HUES48 (cell line): ENCODE data around the gene MORN5.
A peak's percentile ranks its signal among the peaks of the same experiment; 100 is the strongest.

Experiments
- H3K27ac ChIP-seq: one replicate; pipeline ENCODE4 v1.7.0; 2013; ENCODE audit warnings: low read depth, low read length, inconsistent platforms
- H3K27me3 ChIP-seq: 2 replicates; pipeline ENCODE4 v1.6.1; 2013; ENCODE audit warnings: mild to moderate bottlenecking, low read length; ENCODE audit not compliant: control insufficient read depth, insufficient read depth
- H3K36me3 ChIP-seq: 2 replicates; pipeline ENCODE4 v1.6.1; 2013; ENCODE audit warnings: low read length; ENCODE audit not compliant: control insufficient read depth, insufficient read depth
- H3K4me1 ChIP-seq: 2 replicates; pipeline ENCODE4 v1.6.1; 2013; ENCODE audit warnings: mild to moderate bottlenecking, low read length; ENCODE audit not compliant: control insufficient read depth, insufficient read depth
- H3K4me3 ChIP-seq: 2 replicates; pipeline ENCODE4 v1.5.1; 2013; ENCODE audit warnings: mild to moderate bottlenecking, low read depth, low read length
- H3K9ac ChIP-seq: 2 replicates; pipeline ENCODE4 v1.6.1; 2013; ENCODE audit warnings: mild to moderate bottlenecking, low read depth, low read length, moderate library complexity
- H3K9me3 ChIP-seq: 2 replicates; pipeline ENCODE4 v1.6.1; 2013; ENCODE audit warnings: low read length; ENCODE audit not compliant: control insufficient read depth, insufficient read depth

MORN5 gene

DNA sequence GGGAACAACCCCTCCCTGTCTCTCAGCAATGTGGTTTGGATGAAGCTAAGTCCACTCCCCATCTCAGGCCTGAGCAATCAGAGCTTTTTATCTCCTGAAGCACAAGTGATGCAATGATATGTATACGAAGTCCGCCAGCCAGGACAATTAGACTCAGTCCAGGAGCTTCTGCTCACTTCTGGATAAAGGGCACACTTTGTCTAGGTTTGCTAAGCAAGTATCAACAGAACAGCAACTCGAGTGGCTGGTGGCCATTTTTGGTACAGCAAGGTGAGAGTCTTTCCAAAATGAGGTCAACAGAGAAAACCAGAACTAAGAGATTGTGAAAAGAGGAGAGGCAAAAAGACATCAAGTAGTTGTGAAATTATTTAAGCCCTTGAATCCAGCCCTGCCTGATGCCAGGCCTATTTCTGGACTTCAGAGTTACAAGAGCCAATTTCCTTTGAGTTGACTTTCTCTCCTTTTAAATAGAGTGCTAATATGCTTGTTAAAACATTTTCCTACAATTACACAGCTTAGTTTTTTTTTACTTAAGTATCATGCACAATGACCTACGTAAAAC lies 8.4 kb upstream of the MORN5 start:
- Histone ChIP-seq H3K27ac (no peak overlapping the region), H3K4me1 (no peaks in the 10 kb centered on the region; the same call in 1 of the 2 replicates), H3K9ac (no peak overlapping the region), H3K9me3 (no peaks in the 10 kb centered on the region), H3K27me3 (no peaks in the 10 kb centered on the region), H3K4me3 (no peak overlapping the region), H3K36me3 (peaks cover 27% of the 10 kb centered on the region)

DNA sequence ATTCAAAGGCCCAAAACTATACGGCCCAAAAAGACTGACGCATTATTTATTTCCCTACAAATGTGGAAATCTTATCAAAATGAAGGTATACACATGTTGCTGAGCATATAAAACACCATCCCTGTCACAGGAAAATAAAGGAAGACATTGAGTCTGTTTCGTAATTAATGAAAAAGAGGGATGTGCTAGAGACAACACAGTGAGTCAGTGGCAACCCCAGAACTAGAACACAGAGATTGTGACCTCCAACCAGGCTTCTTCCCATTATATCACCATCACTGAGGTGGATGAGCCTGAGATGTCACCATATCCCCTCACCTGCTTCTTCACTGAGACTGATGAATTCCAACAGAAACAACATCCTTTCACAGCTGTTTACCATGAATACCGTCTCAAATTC lies 3.9 kb upstream of the MORN5 start:
- peaks cover 6% of the 10 kb centered on the region for H3K36me3 ChIP-seq
- H3K27me3 ChIP-seq = no peaks in the 10 kb centered on the region
- no peak overlapping the region for H3K27ac ChIP-seq
- no peak overlapping the region for H3K4me3 ChIP-seq
- no peaks in the 10 kb centered on the region for H3K9me3 ChIP-seq
- H3K9ac ChIP-seq = no peak overlapping the region
- H3K4me1 ChIP-seq = peaks cover 4% of the 10 kb centered on the region; the same call in 1 of the 2 replicates

DNA sequence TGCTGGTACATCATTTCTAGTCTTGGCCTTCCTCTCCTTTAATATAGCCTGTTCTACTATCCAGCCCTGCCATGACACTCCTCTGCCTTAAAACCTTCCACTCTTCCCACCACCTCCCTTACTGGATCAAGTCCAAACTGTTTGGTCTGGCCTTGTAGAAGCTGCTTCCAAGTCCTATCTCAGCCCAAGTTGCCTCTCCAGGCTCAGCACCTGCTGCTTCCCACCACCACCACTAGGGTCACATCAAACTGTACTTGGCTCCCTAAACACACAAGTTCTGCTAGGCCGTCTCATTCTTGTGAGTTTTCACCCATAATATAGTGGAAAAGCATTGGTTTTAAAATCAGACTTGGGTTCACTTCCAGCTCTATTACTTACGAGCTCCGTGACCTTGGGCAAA lies 1.5 kb upstream of the MORN5 start:
- Histone ChIP-seq H3K9me3 (peaks cover 7% of the 10 kb centered on the region; the same call in 1 of the 2 replicates), H3K9ac (no peak overlapping the region), H3K36me3 (no peaks in the 10 kb centered on the region), H3K27me3 (no peaks in the 10 kb centered on the region), H3K4me3 (no peak overlapping the region; the same call in 1 of the 2 replicates), H3K4me1 (peaks cover 4% of the 10 kb centered on the region; the same call in 1 of the 2 replicates), H3K27ac (no peak overlapping the region)

- Histone ChIP-seq H3K4me3 (peak overlapping the region; percentile 81), H3K9me3 (peaks cover 7% of the 10 kb centered on the region; the same call in 1 of the 2 replicates), H3K27ac (no peak overlapping the region), H3K9ac (no peak overlapping the region), H3K27me3 (no peaks in the 10 kb centered on the region), H3K36me3 (no peaks in the 10 kb centered on the region), H3K4me1 (peaks cover 4% of the 10 kb centered on the region; the same call in 1 of the 2 replicates)
Measured at GRCh38 chr9:122159925-122160246, 178 bp downstream of the MORN5 start.

GRCh38 chr9:122162415-122162814 lies 2.7 kb downstream of the MORN5 start:
- Histone ChIP-seq H3K9me3 (peaks cover 7% of the 10 kb centered on the region; the same call in 1 of the 2 replicates), H3K27me3 (no peaks in the 10 kb centered on the region; the same call in 1 of the 2 replicates), H3K27ac (no peak overlapping the region), H3K4me3 (no peak overlapping the region), H3K4me1 (0 out of 2 replicates have a peak, but pooled peaks cover 4% of the 10 kb centered on the region), H3K9ac (no peak overlapping the region), H3K36me3 (no peaks in the 10 kb centered on the region)

DNA sequence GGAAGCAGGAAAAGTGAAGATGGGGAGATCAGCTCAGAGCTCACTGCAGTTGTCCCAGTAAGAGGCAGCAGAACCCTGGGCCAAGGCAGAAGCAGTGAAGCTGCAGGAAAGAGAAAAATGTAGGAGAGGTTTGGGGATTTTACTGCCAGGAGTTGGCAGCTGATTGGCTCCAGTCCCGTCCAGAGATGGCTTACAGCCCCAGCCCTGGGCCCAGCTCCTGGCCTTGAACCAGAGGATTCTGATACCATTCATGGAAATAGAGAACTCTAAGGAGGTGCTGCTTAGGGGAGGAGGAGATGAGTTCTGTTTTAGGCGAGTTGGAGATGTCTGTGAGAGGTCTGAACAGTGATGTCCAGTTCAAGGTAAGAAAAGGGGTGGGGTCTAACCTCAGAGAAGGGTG lies 4.6 kb downstream of the MORN5 start:
- Histone ChIP-seq H3K27ac (no peak overlapping the region), H3K4me1 (no peaks in the 10 kb centered on the region), H3K36me3 (no peaks in the 10 kb centered on the region), H3K9ac (no peak overlapping the region), H3K9me3 (peaks cover 7% of the 10 kb centered on the region; the same call in 1 of the 2 replicates), H3K4me3 (no peak overlapping the region), H3K27me3 (no peaks in the 10 kb centered on the region; the same call in 1 of the 2 replicates)

DNA sequence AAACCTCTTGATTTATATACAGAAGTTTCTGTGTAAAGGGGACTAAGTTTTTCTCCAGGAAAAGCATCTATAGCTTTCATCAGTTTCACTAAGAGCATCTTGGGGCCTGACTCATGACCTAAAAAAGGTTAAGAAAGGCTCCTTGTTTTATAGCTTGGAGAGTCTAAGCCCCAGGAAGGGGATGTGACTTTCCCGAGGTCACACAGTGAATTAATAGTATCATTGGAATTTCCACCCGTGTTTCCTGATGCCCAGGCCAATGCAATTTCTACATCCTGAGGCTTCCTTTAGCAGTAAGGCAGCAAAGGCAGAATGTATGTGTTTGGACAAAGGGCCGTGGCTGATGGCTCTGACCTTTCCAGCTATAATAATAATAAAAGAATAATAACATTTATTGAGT lies 8.6 kb downstream of the MORN5 start:
- Histone ChIP-seq H3K4me1 (no peaks in the 10 kb centered on the region), H3K9me3 (no peaks in the 10 kb centered on the region), H3K4me3 (no peak overlapping the region), H3K27me3 (peaks cover 1% of the 10 kb centered on the region; the same call in 1 of the 2 replicates), H3K27ac (no peak overlapping the region), H3K36me3 (no peaks in the 10 kb centered on the region), H3K9ac (no peak overlapping the region)

GRCh38 chr9:122172131-122172530 lies 12.4 kb downstream of the MORN5 start:
- H3K9me3 ChIP-seq = no peaks in the 10 kb centered on the region
- H3K4me3 ChIP-seq = no peak overlapping the region
- no peak overlapping the region for H3K9ac ChIP-seq
- H3K36me3 ChIP-seq = no peaks in the 10 kb centered on the region
- peaks cover 2% of the 10 kb centered on the region; the same call in 1 of the 2 replicates for H3K27me3 ChIP-seq
- H3K4me1 ChIP-seq = no peaks in the 10 kb centered on the region
- no peak overlapping the region for H3K27ac ChIP-seq

- no peaks in the 10 kb centered on the region for H3K36me3 ChIP-seq
- H3K4me1 ChIP-seq = no peaks in the 10 kb centered on the region
- H3K27ac ChIP-seq = no peak overlapping the region
- no peak overlapping the region for H3K9ac ChIP-seq
- H3K9me3 ChIP-seq = no peaks in the 10 kb centered on the region
- no peak overlapping the region for H3K4me3 ChIP-seq
- H3K27me3 ChIP-seq = peaks cover 2% of the 10 kb centered on the region; the same call in 1 of the 2 replicates
Measured at GRCh38 chr9:122173670-122174069, 14.0 kb downstream of the MORN5 start.

DNA sequence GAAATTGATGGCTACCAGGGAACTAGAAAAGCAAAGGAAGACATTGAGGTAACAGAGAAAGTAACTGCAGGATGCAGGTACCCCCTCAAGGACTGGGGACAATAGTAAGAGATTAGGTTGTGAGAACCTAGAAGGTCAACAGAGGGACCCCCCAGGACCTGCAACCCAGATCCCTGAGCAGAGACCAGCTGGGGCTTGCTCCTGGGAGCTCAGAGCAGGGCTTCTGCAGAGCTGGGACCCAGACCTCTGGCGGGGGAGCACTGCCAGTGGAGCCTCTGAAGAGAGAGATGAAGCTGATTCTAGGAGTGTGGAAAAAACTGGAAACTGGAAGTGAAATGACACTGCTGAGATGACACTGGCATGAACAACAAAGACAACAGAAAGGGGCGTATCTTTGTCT lies 17.2 kb downstream of the MORN5 start:
- no peak overlapping the region for H3K4me3 ChIP-seq
- no peak overlapping the region for H3K9ac ChIP-seq
- H3K27ac ChIP-seq = no peak overlapping the region
- H3K4me1 ChIP-seq = no peaks in the 10 kb centered on the region
- H3K9me3 ChIP-seq = no peaks in the 10 kb centered on the region
- H3K36me3 ChIP-seq = no peaks in the 10 kb centered on the region
- H3K27me3 ChIP-seq = peaks cover 2% of the 10 kb centered on the region; the same call in 1 of the 2 replicates

DNA sequence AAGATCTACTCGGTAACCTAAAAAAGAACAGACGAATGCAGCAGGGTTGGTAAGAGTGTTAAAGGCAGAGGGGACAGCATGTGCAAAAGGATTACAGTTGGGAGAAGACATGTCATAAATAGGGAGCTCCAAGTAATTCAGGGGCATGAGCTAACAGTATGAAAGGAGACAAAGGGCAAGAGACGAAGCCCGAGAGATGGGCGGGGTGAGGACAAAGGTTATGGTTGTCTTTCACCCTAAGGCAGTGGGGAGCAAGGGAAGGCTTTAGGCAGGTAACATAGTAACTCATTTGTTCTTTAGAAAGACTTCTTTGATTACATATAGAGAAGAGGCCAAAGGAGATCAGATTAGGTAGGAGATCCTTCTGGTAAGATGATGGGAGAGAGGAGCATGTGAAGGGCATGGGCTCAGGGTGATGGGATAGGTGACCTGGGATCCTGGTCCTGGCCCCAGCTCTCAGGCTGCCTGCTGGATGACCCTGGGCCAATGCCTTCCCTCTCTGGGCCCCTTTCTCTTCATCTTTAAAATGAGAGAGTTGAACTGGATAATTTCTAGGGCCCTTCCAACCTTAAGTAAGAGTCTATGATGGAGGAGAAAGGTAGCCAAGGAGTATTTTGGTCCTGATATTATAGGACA lies 19.5 kb downstream of the MORN5 start:
- Histone ChIP-seq H3K27ac (no peak overlapping the region), H3K9me3 (no peaks in the 10 kb centered on the region), H3K36me3 (no peaks in the 10 kb centered on the region), H3K4me3 (no peak overlapping the region), H3K4me1 (no peaks in the 10 kb centered on the region), H3K9ac (no peak overlapping the region), H3K27me3 (no peaks in the 10 kb centered on the region)
